ENCODE measurements around the gene HHLA2.

Gene HHLA2

GRCh38 chr3:108393128-108393900 lies 97.0 kb downstream of the HHLA2 start:
- no peak for ATAC-seq
- TF ChIP-seq CSDC2 (CRISPR knock-in tag; IDR thresholded peaks at IDR 0.05) (no peak), SNAI2 (CRISPR knock-in tag; IDR thresholded peaks at IDR 0.05) (no peak), ZNF8 (CRISPR knock-in tag; IDR thresholded peaks at IDR 0.05) (no peak), BACH2 (CRISPR knock-in tag; IDR thresholded peaks at IDR 0.05; ENCODE audit: borderline replicate concordance) (no peak), CSRNP3 (CRISPR knock-in tag; IDR thresholded peaks at IDR 0.05) (no peak), ZFP3 (CRISPR knock-in tag; IDR thresholded peaks at IDR 0.05) (no peak), ZNF70 (CRISPR knock-in tag; IDR thresholded peaks at IDR 0.05) (no peak), ZFP30 (CRISPR knock-in tag; IDR thresholded peaks at IDR 0.05) (no peak), ESRRG (CRISPR knock-in tag; IDR thresholded peaks at IDR 0.05) (no peak), RARB (CRISPR knock-in tag; IDR thresholded peaks at IDR 0.05) (no peak), ZNF565 (CRISPR knock-in tag; conservative IDR thresholded peaks at IDR 0.05; ENCODE audit: low read depth) (no peak), TSHZ2 (CRISPR knock-in tag; IDR thresholded peaks at IDR 0.05) (no peak)

GRCh38 chr3:108394016-108394415 lies 97.7 kb downstream of the HHLA2 start:
- no peak for TF ChIP-seq ZFP3 (CRISPR knock-in tag; IDR thresholded peaks at IDR 0.05)
- TF ChIP-seq ZFP30 (CRISPR knock-in tag; IDR thresholded peaks at IDR 0.05), result no peak
- no peak for TF ChIP-seq ZNF70 (CRISPR knock-in tag; IDR thresholded peaks at IDR 0.05)
- no peak for TF ChIP-seq SNAI2 (CRISPR knock-in tag; IDR thresholded peaks at IDR 0.05)
- no peak for TF ChIP-seq TCF4 (CRISPR knock-in tag; IDR thresholded peaks at IDR 0.05; ENCODE audit: borderline replicate concordance)
- TF ChIP-seq RARB (CRISPR knock-in tag; IDR thresholded peaks at IDR 0.05), result no peak
- no peak for TF ChIP-seq ESRRG (CRISPR knock-in tag; IDR thresholded peaks at IDR 0.05)
- TF ChIP-seq POU6F1 (CRISPR knock-in tag; IDR thresholded peaks at IDR 0.05; ENCODE audit: borderline replicate concordance, low read depth), result no peak
- TF ChIP-seq PPARA (CRISPR knock-in tag; IDR thresholded peaks at IDR 0.05; ENCODE audit: borderline replicate concordance), result no peak
- no peak for TF ChIP-seq ZNF8 (CRISPR knock-in tag; IDR thresholded peaks at IDR 0.05)
- ATAC-seq, result no peak

GRCh38 chr3:108394563-108394962 lies 98.2 kb downstream of the HHLA2 start:
- TF ChIP-seq CSDC2 (CRISPR knock-in tag; IDR thresholded peaks at IDR 0.05) (no peak), ISL1 (CRISPR knock-in tag; IDR thresholded peaks at IDR 0.05) (no peak), OSR1 (CRISPR knock-in tag; IDR thresholded peaks at IDR 0.05) (no peak), ZNF565 (CRISPR knock-in tag; conservative IDR thresholded peaks at IDR 0.05; ENCODE audit: low read depth) (no peak), RARB (CRISPR knock-in tag; IDR thresholded peaks at IDR 0.05) (no peak), CSRNP3 (CRISPR knock-in tag; IDR thresholded peaks at IDR 0.05) (no peak), ZC3H10 (CRISPR knock-in tag; IDR thresholded peaks at IDR 0.05) (no peak), ZFP3 (CRISPR knock-in tag; IDR thresholded peaks at IDR 0.05) (no peak), GLIS3 (CRISPR knock-in tag; IDR thresholded peaks at IDR 0.05) (no peak), TCF4 (CRISPR knock-in tag; IDR thresholded peaks at IDR 0.05; ENCODE audit: borderline replicate concordance) (no peak), SNAI2 (CRISPR knock-in tag; IDR thresholded peaks at IDR 0.05) (no peak), ZFP30 (CRISPR knock-in tag; IDR thresholded peaks at IDR 0.05) (no peak)
- no peak for ATAC-seq

GRCh38 chr3:108396336-108396735 lies 100.0 kb downstream of the HHLA2 start:
- no peak for ATAC-seq
- TF ChIP-seq PATZ1 (CRISPR knock-in tag; IDR thresholded peaks at IDR 0.05; ENCODE audit: borderline replicate concordance) (no peak), ZNF70 (CRISPR knock-in tag; IDR thresholded peaks at IDR 0.05) (no peak), CSRNP3 (CRISPR knock-in tag; IDR thresholded peaks at IDR 0.05) (no peak), CSDC2 (CRISPR knock-in tag; IDR thresholded peaks at IDR 0.05) (no peak), BACH2 (CRISPR knock-in tag; IDR thresholded peaks at IDR 0.05; ENCODE audit: borderline replicate concordance) (no peak), ARNTL (CRISPR knock-in tag; IDR thresholded peaks at IDR 0.05; ENCODE audit: borderline replicate concordance, low read depth) (no peak), ZFP3 (CRISPR knock-in tag; IDR thresholded peaks at IDR 0.05) (no peak)

All from SK-N-SH treated with all-trans-retinoic acid at 6 μM for 48 hours (cell line).